Hepatocyte (in vitro differentiated cells): ENCODE results near the gene ECHDC3.

Source experiments
- EZH2 ChIP-seq: fragments of 200-600 bp; sonication (generic); IDR thresholded peaks from 2 replicates; pipeline ENCODE4 v1.6.1; 2016; ENCODE audit warnings: antibody characterized with exemption, mild to moderate bottlenecking, borderline replicate concordance
- EZH2phosphoT487 ChIP-seq: fragments of 200-600 bp; sonication (generic); IDR thresholded peaks from one replicate; pipeline ENCODE4 v1.6.1; 2018; ENCODE audit warnings: antibody characterized with exemption, mild to moderate bottlenecking, low read depth, moderate library complexity; ENCODE audit not compliant: unreplicated experiment, severe bottlenecking
- TF ChIP-seq, protein P1 (sequence below): fragments of 200-600 bp; sonication (generic); IDR thresholded peaks from 2 replicates; pipeline ENCODE4 v1.5.1; 2016; ENCODE audit warnings: antibody characterized with exemption, mild to moderate bottlenecking; ENCODE audit not compliant: poor library complexity

DNA sequence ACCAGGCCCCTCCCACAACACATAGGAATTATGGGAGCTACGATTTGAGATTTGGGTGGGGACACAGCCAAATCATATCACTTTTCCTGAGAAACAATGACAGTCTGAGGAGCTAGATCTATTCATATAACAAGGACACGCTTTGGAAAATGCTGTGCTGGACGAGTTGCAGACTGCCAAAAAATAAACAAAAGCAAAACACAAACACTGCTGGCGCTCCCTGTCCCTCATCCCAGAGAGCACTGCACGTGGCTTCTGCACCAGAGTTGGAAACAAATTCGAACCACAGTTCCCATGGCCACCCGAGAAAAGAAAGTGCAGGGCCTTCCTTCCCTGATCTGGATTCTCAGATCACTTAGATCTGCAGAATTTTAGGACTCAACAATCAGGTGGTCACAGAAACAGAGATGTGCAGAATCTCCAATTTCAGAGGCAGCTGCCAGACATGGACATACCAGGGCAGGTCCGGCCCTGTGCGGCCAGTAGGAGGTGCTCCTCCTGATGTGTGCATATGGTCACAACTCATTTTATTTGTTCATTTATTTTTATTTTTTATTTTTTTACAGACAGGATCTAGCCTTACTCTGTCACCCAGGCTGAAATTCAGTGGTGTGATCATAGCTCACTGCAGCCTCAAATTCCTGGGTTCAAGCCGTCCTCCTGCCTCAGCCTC is 35.2 kb upstream of the ECHDC3 start:
- TF ChIP-seq, protein P1, sequence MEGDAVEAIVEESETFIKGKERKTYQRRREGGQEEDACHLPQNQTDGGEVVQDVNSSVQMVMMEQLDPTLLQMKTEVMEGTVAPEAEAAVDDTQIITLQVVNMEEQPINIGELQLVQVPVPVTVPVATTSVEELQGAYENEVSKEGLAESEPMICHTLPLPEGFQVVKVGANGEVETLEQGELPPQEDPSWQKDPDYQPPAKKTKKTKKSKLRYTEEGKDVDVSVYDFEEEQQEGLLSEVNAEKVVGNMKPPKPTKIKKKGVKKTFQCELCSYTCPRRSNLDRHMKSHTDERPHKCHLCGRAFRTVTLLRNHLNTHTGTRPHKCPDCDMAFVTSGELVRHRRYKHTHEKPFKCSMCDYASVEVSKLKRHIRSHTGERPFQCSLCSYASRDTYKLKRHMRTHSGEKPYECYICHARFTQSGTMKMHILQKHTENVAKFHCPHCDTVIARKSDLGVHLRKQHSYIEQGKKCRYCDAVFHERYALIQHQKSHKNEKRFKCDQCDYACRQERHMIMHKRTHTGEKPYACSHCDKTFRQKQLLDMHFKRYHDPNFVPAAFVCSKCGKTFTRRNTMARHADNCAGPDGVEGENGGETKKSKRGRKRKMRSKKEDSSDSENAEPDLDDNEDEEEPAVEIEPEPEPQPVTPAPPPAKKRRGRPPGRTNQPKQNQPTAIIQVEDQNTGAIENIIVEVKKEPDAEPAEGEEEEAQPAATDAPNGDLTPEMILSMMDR: no peak
- TF ChIP-seq EZH2 (no peak), EZH2phosphoT487 (no peak)
